Measurements from ENCODE around the gene FAM186B.

DNA sequence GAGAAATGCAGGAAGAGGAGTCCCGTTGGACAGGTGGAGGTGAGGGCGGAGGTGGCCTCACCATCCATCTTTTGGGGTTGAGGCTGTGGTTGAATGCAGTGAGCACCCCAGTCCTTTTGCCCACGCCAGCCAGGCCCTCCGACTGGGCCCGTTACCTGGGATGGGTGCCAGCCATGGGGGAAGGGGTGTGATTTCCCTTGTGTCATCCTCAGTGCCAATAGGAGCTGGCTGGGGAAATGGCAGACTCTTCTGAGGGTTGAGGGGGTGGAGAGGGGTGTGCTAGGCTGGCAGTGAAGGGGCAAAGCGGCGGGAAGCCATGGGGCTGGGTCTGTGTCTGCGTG is 57.0 kb downstream of the FAM186B start:
- TF ChIP-seq, protein P1, sequence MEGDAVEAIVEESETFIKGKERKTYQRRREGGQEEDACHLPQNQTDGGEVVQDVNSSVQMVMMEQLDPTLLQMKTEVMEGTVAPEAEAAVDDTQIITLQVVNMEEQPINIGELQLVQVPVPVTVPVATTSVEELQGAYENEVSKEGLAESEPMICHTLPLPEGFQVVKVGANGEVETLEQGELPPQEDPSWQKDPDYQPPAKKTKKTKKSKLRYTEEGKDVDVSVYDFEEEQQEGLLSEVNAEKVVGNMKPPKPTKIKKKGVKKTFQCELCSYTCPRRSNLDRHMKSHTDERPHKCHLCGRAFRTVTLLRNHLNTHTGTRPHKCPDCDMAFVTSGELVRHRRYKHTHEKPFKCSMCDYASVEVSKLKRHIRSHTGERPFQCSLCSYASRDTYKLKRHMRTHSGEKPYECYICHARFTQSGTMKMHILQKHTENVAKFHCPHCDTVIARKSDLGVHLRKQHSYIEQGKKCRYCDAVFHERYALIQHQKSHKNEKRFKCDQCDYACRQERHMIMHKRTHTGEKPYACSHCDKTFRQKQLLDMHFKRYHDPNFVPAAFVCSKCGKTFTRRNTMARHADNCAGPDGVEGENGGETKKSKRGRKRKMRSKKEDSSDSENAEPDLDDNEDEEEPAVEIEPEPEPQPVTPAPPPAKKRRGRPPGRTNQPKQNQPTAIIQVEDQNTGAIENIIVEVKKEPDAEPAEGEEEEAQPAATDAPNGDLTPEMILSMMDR (conservative IDR thresholded peaks at IDR 0.05; ENCODE audit: low read depth, low read length): no peak
- no peak for TF ChIP-seq EZH2 (IDR thresholded peaks at IDR 0.05; ENCODE audit: borderline replicate concordance, low read depth, low read length, poor library complexity, severe bottlenecking)
